CMK (cell line): ENCODE measurements around the gene ATP6V1G2.
"Not testable (repeated sequence)": the region's sequence is repeated elsewhere in the genome, so short reads cannot be mapped to it uniquely, and the experiment has no call there.

Experiments
- DNase-seq: peaks from one replicate; pipeline ENCODE4 v3.0.0-alpha.2; 2010; ENCODE audit warnings: low read depth

ATP6V1G2 gene

DNA sequence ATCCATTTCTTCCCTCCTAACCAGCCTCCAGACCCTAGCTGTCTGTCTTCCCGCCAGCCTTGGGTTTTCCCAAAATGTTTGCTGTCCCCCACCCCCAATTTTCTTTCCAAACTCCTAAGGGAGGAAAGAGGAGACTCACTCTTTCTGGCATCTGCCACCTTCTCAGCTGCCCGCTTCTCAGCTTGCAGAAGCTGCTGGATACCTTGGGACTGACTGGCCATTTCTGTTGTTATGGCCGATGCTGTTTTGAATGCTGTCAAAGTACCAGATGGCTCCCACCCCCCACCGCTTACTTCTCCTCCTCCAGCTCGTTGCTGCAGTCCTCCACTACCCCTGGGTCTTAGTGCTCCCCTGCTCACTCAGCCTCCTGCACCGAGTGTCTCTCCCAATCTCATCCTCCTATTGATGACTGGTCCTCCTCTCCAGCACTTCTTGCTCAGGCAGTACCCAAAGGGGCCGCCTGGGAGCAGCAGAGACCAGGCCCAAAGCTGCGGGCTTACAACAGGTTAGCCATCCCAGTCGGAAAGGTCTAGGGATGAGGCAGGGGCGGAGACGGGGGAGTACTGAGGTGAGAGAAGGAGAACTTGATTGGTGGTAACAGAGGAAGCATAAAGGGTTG is at the start of gene ATP6V1G2:
Gene ATP6V1G2 (minus strand): TSS at position 270 of the 619 bp plus-strand sequence. CDS start 49 bp downstream, at position 221.
- DNase-seq = peak; percentile 86

DNA sequence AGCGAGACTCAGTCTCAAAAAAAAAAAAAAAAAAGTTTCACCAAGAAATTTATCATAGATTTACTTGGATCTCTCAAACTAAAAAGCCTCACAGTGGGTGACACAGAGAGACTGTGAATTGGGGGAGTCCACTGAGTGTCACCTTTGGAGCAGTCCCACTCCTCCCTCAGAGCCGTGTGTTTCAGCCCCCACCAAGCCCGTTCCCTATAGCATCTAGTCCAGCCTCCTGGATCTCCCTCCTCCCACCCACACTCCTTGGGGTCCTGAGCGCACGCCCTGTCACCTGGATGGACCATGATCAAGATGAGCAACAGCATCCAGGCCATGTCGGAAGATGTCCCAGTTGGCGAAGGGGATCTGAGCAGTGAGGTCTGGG is 46.0 kb upstream of the ATP6V1G2 start:
- DNase-seq = no peak

DNA sequence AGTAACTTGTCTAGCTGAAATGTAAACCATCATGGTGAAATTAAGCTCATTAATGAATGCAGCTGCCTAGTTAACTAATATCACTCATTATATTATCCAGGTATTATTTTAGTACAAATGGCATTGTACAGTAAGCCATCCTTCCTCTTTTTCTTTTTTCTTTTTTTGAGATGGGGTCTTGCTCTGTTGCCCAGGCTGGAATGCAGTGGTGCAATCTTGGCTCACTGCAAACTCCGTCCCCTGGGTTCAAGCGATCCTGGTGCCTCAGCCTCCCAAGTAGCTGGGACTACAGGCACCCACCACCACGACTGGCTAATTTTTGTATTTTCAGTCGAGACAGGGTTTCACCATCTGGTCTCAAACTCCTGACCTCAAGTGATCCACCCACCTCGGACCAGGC is 44.3 kb upstream of the ATP6V1G2 start:
- DNase-seq = not testable (repeated sequence)

DNA sequence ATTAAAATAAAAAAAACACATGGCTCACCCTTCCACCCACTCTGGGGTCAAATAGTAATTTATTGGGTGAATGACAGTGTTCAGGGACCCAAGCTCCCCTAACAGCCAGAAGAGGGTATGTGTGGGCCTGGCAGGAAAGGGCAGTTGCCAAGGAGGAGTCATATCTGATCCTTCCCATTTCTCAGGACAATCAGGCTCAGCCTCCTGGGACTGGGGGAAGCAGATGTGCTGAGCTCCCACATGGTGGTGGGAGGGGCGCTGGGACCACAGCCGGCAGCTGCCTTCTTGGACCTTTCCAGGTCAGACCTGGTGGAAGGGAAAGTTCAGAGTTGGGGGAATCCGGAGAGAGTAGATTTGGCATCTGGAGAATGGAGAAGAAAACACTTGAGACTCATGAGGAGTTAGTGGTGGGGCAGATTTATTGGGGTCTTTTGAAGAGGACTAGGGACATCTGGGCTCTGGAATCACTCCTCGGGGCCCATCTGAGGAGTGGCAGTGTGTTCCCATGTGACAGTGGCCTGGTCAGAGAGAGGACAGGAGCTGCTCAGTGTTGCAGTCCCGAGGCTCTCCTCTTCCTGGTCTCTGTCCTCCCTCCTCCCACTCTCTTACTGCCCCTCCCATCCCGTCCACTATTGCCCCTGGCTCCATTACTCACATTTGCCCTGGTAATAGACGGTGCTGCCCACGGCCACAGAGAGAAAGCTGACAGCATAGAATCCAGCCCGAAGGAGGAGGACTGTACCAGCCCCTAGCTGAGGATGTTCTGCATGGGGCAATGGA is 42.7 kb upstream of the ATP6V1G2 start:
- DNase-seq = no peak

DNA sequence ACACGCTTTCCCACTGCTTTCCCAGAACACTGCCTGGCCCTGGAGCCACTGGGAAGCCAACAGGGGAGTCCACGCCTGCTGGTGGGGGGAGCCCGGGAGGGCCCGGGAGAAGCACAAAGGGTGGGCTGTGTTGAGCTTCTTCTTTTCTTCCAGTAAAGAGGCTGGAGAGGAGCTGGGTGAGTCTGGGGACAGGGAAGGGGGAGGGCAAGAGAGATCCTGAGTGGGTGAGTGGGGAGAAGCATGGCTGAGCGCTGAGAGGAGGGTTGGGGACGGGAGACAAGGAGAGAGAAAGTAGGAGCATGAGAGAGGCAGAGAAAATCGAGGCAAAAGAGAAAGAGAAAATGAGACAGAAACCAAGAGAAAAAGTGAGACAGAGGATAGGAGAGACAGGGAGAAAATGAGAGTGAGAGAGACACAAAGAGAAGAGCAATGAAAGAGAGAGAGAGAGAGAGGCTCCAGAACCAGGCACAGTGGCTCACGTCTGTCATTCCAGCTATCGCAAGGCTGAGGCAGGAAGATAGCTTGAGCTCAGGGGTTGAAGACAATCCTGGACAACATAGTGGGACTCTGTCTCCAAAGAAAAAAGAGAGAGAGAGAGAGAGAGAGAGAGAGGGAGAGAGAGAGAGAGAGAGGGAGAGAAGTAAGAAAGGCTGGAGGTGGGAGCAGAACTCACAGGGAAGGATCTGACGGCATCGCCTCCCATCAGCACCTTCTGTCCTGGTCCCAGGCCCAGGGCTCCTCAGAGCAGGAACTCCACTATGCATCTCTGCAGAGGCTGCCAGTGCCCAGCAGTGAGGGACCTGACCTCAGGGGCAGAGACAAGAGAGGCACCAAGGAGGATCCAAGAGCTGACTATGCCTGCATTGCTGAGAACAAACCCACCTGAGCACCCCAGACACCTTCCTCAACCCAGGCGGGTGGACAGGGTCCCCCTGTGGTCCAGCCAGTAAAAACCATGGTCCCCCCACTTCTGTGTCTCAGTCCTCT is 41.7 kb upstream of the ATP6V1G2 start:
- peak; percentile 63 for DNase-seq

DNA sequence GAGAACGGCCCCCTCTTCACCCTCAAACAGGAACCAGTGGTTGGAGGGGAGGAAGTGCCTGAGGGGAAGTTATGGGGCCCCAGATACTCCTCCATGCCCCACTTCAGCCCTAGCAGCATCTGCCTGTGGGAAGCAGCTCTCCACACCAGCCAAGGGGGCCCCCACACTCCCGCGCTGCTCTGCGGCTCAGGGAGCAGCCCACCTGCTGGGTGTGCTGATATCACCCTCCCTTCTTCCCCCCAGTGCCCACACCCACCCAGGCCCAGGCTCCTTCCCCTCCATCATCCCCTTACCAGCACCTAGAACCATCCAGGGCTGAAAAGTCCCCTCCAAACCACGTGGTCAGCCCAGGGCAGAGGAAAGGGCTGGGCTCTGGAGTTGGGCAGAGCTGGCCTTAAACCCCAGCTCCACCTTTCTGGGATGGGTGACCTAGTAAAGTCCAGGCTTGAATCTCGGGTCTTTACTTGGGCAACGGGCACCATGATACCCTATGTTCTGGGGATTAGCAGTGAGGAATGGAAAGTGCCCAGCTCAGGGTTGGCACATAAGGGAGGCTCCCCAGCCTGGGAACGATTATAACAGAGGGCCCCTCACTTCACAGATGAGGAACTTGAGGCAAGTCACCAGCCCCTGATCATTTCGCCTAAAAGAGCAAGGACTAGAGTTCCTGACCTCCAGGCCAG is 40.3 kb upstream of the ATP6V1G2 start:
- peak; percentile 97 for DNase-seq

DNA sequence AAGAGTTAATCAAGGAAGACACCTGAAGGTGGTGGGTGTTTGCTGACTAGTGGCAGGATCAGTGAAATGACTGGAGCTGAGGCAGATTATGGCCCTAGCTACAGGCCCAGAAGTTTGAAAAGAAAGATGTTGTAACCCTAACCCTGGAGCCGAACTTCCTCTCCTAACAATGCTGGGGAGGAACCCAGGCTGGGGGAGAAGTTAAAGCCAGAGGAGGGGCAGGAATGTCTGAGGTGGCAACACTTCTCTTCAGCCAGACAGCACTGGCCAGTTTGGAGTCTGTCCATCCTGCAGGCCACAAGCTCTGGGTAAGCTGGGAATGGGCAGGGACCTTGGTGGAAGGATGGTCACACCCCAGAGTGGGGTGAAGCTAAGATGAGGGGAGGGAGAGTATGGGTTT is 39.6 kb upstream of the ATP6V1G2 start, which contains the start of gene LST1:
Gene LST1 (plus strand): TSS at position 270 of the 400 bp plus-strand sequence. CDS start 1,023 bp downstream, outside the sequence.
- peak; percentile 84 for DNase-seq

DNA sequence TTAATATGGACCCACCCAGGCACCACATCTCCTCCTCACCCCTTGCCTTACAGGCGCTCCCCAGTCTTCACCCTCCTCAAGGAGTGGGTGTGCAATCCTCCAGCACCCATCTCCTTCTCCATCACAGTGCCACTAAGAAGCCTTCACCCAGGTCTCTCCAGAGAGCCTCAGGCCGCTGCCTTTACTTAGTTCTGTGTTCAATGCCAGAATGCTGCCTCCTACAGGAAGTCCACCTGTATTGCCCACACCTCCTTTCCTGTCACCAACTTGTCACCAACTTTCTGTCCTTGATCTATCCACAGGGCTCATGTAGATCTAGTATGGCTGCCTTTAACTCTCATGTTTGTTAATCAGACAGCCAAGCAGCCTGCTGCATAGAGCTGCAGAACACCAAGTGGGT is 39.1 kb upstream of the ATP6V1G2 start:
- peak; percentile 63 for DNase-seq

DNA sequence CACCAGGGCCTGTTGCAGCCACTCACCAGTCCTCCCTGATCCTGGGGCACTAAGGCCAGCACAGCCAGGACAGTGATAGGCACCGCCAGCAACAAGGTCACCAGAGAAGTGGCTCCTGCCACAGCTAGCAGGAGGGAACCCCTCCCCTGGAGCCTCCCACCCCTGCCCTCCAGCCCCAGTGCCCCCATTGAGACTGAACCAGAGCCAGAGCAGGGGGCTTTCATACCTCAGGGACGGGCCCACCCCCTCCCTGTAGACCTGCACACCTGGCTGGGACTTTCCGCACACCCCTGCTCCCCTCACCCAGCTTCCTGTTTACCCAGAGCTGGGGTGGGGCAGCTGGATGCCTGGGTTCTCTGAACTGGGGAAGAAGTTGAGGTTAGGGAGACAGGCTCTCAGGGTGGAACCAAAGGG is 35.8 kb upstream of the ATP6V1G2 start, which contains the start of gene LTB:
Gene LTB (minus strand): TSS at position 195 of the 414 bp plus-strand sequence. CDS start 7 bp downstream, at position 188.
- no peak for DNase-seq

DNA sequence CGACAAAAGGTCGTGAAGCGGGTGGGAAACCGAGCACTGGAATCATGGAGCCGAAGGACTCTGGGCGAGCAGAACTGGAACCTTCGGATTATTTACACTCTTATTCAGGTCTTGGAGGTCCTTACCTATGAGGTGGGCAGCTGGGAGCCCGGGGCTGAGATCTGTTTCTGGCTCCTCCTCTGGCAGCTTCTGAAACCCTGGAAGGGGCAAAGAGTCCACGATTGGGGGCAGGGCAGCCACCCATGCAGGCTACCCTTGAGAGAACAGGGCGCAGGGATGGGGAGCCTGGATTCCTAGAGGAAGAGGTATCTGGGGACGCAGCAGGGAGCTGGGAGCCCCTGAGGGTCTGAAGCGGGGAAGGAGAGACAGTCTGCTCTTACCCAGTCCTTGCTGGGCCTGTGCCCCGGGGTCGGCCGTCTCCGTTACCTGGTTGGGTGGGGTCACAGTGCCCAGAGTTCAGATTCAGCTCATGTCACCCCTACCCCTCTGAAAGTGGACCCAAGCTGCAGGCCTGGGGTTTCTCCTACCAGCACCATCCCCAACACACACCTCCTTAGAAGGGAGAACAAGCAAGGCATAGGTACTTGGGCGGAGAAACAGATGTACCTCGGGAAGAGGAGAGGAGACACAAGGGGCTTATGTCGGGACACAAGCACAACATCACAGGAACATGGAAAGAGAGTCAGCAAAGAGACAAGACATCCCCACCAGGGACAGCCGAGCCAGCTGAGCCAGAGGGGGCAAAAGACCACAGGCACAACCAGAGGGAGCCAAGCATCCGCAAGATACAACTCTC is 35.2 kb upstream of the ATP6V1G2 start:
- no peak for DNase-seq

DNA sequence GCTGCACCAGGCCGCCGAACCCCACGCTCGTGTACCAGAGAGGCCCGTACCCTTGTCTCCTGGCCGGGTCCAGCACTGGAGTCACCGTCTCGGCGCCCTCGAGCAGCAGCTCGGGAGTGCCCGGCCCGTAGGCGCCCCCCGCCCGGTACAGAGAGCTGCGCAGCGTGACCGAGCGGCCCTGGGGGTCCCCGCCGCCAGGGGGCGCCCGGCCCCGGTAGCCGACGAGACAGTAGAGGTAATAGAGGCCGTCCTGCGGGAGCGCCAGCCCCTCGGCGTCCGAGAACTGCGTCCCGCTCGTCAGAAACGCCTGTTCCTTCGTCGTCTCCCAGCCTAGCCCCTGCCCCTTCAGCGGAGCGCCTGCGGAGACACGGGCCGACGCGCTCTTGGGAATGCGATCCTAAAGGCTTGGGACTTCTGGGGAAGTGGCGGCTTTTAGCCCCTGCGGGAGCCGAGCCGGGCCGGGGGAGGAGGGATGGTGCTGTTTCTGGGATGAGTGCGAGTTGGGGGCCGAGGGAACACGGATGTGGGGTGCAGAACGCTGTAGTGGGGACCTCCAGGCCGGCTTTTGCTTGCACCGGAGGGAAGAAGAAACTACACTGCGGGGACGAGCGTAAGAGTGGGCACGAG is 34.5 kb upstream of the ATP6V1G2 start:
- peak; percentile 90 for DNase-seq

DNA sequence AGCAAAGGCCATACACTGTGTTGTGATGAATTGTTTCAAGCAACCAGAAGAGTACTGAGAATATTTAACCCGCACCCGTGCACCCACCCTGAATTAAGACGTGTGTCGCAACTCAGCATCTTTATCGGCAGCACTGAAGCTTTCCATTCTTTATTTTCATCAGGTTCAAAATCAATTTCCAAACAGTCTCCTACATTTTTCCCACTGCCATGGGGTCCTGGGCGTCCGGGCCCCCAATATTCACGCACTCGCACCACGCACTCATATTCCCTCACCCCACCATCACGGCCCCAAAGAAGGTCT is 34.0 kb upstream of the ATP6V1G2 start:
- DNase-seq = no peak

DNA sequence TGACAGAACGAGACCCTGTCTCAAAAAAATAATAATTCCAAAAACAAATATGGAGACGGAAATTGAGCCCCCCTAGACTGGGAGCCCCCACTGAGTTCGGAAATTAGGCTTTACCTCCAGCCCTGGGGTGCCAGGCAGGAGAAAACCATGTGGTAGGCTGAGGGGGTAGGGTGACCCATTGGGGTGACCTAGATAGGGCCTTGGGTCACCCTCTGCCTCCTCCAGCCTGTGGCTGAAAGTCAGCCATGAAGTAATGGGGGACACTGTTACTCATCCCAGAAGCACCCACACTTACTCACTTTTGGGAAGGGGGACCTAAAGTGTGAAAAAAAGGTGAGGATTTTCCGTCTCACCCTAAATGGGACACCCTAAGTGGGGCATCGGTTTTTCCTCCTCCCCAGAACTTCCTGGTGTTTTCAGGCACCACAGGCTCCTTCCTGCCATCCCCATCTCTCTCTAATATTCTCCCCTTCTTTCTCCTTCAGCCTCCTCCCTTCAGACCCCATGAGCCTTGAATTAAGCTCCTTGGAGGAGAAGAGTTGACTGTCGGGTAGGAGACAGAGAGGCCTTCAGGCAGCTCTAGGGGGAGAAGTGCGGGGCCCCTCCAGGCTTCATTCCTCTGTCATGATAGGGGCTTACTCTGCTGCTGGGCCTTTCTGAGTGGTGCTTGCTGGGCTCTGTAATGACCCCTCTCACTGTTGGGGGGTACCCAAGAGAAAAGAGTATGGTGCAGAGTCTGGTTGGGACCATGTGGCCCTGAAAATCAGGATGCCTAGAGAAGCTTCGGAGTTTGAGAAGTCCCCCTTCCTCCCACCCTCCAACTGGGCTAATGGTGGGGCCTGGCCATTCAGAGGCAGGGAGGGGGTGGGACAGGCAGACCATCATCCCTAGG is 33.4 kb upstream of the ATP6V1G2 start:
- no peak for DNase-seq

DNA sequence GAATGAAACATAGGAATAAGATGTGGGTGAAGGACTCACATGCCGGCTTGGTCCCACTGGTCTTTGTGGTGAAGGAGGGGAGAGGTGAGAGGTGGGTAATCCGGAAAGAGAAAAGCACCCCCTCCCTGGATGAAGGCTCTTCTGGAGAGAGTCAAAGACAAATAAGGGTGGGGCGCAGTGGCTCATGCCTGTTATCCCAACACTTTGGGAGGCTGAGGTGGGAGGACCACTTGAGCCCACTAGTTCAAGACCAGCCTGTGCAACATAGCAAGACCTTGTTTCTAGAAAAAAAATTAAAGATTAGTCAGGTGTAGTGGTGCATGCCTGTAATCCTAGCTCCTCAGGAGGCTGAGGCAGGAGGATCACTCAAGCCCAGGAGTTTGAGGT is 32.7 kb upstream of the ATP6V1G2 start:
- DNase-seq = no peak

DNA sequence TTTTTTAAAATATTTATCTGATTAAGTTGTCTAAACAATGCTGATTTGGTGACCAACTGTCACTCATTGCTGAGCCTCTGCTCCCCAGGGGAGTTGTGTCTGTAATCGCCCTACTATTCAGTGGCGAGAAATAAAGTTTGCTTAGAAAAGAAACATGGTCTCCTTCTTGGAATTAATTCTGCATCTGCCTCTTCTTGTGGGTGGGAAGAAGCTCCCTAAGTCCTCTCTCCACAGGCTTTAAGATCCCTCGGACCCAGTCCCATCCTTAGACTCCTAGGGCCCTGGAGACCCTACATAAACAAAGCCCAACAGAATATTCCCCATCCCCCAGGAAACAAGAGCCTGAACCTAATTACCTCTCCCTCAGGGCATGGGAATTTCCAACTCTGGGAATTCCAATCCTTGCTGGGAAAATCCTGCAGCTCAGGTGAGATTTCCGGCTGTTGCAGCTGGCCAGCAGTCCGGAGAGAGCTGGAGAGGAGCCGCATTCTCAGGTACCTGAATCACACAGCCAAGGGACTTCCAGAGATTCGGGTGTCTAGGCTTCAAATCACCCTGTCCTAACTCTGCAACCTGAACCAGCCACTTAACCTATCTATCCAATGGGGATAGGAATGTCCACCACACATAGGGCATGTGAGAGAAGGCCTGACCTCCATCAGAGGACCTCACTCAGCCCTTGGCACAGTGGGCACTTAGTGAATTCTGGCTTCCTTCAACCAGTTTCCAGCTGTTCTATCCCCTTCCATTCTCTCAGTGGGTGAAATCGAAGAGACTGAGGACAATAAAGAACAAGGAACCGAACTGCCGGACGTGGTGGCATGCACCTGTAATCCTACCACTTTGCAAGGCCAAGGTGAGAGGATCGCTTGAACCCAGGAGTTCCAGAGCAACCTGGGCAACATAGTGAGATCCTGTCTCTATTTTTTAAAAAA is 32.0 kb upstream of the ATP6V1G2 start:
- DNase-seq = no peak

DNA sequence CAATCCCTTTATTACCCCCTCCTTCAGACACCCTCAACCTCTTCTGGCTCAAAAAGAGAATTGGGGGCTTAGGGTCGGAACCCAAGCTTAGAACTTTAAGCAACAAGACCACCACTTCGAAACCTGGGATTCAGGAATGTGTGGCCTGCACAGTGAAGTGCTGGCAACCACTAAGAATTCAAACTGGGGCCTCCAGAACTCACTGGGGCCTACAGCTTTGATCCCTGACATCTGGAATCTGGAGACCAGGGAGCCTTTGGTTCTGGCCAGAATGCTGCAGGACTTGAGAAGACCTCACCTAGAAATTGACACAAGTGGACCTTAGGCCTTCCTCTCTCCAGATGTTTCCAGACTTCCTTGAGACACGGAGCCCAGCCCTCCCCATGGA is 31.2 kb upstream of the ATP6V1G2 start:
- no peak for DNase-seq

DNA sequence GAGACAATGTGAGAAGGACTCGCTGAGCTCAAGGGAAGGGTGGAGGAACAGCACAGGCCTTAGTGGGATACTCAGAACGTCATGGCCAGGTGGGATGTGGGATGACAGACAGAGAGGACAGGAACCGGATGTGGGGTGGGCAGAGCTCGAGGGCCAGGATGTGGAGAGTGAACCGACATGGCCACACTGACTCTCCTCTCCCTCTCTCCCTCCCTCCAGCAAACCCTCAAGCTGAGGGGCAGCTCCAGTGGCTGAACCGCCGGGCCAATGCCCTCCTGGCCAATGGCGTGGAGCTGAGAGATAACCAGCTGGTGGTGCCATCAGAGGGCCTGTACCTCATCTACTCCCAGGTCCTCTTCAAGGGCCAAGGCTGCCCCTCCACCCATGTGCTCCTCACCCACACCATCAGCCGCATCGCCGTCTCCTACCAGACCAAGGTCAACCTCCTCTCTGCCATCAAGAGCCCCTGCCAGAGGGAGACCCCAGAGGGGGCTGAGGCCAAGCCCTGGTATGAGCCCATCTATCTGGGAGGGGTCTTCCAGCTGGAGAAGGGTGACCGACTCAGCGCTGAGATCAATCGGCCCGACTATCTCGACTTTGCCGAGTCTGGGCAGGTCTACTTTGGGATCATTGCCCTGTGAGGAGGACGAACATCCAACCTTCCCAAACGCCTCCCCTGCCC is 30.6 kb upstream of the ATP6V1G2 start:
- no peak for DNase-seq
